Peyer's patch (tissue), 4 donors: ENCODE measurements around the gene CNGA2. TPM values are rescaled to one million over a fixed set of nuclear protein-coding genes. Genes with fewer than 3 reads are reported as not detected.

Experiments
- DNase-seq, 3 donors: peaks; one replicate each; pipeline ENCODE4 v3.0.0-alpha.2; 2017 to 2019
- H3K27ac ChIP-seq, 4 donors: fragments of 200-600 bp; sonication (generic); one replicate each; pipeline ENCODE4 v1.5.1; 2016 to 2019
- H3K27me3 ChIP-seq, 2 donors: fragments of 200-600 bp; sonication (generic); one replicate each; pipeline ENCODE4 v1.5.1; 2019
- H3K36me3 ChIP-seq, 3 donors: fragments of 200-600 bp; sonication (generic); one replicate each; pipeline ENCODE4 v1.5.1; 2016 to 2019
- H3K4me1 ChIP-seq, 4 donors: fragments of 200-600 bp; sonication (generic); one replicate each; pipeline ENCODE4 v1.5.1; 2016 to 2019
- H3K4me3 ChIP-seq, 4 donors: fragments of 200-600 bp; sonication (generic); 1 replicate in 3 of 4; 2 replicates in 1 of 4; pipeline ENCODE4 v1.5.1; 2016 to 2019; ENCODE audit warnings: mild to moderate bottlenecking in 1 of 4
- H3K9me3 ChIP-seq, 4 donors: fragments of 200-600 bp; sonication (generic); one replicate each; pipeline ENCODE4 v1.5.1; 2016 to 2019; ENCODE audit warnings: mild to moderate bottlenecking in 1 of 4
- POLR2A ChIP-seq, 2 donors: fragments of 450-650 bp; IDR thresholded peaks; one replicate each; pipeline ENCODE4 v1.5.1; 2017; ENCODE audit warnings: antibody characterized with exemption in 2 of 2, mild to moderate bottlenecking in 2 of 2, moderate library complexity in 2 of 2
- total RNA-seq, 4 donors: library from RNA; depleted of rRNA; stranded (reverse); fragments of >200 nt; gene quantifications; one replicate each; pipeline ENCODE4 v1.1.0, GENCODE V29; 2016
- TF ChIP-seq, protein P1 (sequence below), 6 experiments: fragments of 450-650 bp in 4 of 6; fragments of 200-600 bp in 2 of 6; sonication (generic) in 1 of 6; IDR thresholded peaks; one replicate each; pipeline ENCODE4 v1.5.1; 2017 to 2019; ENCODE audit warnings: antibody characterized with exemption in 6 of 6, mild to moderate bottlenecking in 3 of 6, moderate library complexity in 1 of 6

CNGA2 gene
- total RNA-seq, 4 donors from 2014 or later: not detected

DNA sequence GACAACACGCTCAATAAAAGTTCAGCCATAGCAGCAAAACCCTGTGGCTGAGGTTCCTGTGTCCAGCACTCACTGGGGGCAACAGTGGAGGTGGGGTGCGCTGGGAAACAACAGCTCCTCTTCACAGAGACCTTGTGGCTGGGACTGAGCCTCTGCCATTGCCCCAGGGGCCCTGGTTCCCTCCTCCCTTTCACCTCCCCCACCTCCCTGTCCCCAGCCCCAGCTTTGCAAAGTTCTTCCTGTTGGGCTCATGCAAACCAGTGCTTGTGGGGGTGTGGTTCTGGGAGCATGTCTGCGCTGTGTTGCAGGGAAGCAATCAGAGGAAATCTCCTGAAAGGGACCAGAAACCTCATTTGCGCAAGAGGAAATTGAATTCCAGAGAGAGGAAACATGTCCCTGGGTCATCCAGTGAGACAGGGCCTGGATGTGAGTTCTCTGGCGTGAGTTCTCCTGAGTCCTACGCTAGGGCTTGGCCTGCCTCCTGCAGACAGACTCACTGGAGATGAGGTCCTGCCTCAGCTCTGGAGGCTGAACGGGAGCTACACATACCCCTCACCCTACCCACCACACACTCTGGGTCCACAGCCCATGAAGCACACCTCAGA is 11.3 kb upstream of the CNGA2 start:
- peak in 1 of 3 donors; percentile 19 for DNase-seq
- Histone ChIP-seq H3K27me3 (no peaks in the 10 kb centered on the region), H3K27ac (no peak overlapping the region), H3K4me1 (no peaks in the 10 kb centered on the region), H3K36me3 (no peaks in the 10 kb centered on the region), H3K4me3 (no peak overlapping the region), H3K9me3 (no peaks in the 10 kb centered on the region)
- no peak for TF ChIP-seq POLR2A (IDR thresholded peaks at IDR 0.05)
- TF ChIP-seq, protein P1, sequence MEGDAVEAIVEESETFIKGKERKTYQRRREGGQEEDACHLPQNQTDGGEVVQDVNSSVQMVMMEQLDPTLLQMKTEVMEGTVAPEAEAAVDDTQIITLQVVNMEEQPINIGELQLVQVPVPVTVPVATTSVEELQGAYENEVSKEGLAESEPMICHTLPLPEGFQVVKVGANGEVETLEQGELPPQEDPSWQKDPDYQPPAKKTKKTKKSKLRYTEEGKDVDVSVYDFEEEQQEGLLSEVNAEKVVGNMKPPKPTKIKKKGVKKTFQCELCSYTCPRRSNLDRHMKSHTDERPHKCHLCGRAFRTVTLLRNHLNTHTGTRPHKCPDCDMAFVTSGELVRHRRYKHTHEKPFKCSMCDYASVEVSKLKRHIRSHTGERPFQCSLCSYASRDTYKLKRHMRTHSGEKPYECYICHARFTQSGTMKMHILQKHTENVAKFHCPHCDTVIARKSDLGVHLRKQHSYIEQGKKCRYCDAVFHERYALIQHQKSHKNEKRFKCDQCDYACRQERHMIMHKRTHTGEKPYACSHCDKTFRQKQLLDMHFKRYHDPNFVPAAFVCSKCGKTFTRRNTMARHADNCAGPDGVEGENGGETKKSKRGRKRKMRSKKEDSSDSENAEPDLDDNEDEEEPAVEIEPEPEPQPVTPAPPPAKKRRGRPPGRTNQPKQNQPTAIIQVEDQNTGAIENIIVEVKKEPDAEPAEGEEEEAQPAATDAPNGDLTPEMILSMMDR (IDR thresholded peaks at IDR 0.05): no peak

DNA sequence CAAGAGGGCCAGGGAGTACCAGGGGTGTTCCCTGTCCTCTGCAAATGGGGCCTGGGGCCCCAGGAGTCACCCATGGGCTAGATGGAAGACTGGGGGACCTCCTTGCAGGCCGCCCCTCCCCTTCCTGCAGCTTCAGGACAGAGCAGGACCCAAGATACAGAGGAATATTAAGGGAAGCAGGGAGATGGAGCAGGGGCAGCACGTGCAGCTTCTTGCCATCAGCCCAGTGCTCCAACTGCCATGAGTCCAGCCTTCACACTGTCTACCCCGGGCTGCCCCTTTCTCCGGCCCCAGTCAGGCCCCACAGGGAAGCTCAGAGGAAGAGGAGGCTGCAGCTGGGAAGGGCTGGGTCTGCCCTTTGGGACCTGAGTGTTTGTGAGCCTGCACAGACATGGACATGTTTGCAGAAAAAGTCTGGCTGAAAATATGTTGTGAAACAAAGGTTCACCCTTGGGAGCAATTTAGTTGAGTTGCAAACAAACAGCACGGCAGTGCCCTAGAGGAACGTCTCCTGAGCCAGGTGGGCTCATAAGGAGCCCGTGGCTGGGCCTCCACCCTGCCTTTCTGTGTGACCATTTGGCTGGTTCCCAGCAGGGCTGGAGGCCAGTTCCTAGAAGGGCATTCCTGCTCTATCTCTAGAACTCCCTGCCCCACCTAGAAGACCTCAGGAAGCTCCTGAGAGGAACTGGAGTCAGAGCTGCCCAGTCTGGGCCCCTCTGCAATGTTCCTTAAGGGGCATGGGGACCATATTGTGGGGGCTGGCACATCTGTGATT is 9.8 kb upstream of the CNGA2 start:
- H3K36me3 ChIP-seq: no peaks in the 10 kb centered on the region
- no peaks in the 10 kb centered on the region for H3K9me3 ChIP-seq
- H3K27me3 ChIP-seq: no peaks in the 10 kb centered on the region
- no peak for TF ChIP-seq POLR2A (IDR thresholded peaks at IDR 0.05)
- TF ChIP-seq, protein P1 (IDR thresholded peaks at IDR 0.05): no peak
- DNase-seq: peak in 1 of 3 donors; percentile 23
- H3K27ac ChIP-seq: no peak overlapping the region
- no peak overlapping the region for H3K4me3 ChIP-seq
- no peaks in the 10 kb centered on the region for H3K4me1 ChIP-seq

DNA sequence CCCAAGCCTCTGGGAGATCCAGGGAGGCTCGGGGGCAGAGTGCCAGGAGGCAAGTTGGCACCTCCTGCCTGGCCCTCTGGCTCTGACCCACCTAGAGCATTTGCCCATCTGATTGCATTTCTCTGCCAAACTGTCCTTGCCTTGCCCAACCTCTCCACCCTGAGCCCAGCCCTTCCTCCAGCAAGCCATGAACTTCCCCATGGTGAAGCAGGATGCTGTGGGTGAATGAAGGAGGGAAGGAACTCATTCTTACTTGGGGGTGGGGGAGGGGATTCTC is 9.3 kb upstream of the CNGA2 start:
- Histone ChIP-seq H3K27ac (no peak overlapping the region), H3K27me3 (no peaks in the 10 kb centered on the region), H3K4me3 (no peak overlapping the region), H3K36me3 (no peaks in the 10 kb centered on the region), H3K9me3 (no peaks in the 10 kb centered on the region), H3K4me1 (no peaks in the 10 kb centered on the region)
- TF ChIP-seq, protein P1 (IDR thresholded peaks at IDR 0.05): no peak
- no peak for TF ChIP-seq POLR2A (IDR thresholded peaks at IDR 0.05)
- no peak for DNase-seq

GRCh38 chrX:151726751-151727150 is 7.8 kb upstream of the CNGA2 start:
- DNase-seq: no peak
- Histone ChIP-seq H3K27ac (no peak overlapping the region), H3K36me3 (no peaks in the 10 kb centered on the region), H3K4me3 (no peak overlapping the region), H3K4me1 (no peaks in the 10 kb centered on the region), H3K27me3 (no peaks in the 10 kb centered on the region), H3K9me3 (no peaks in the 10 kb centered on the region)
- TF ChIP-seq POLR2A (IDR thresholded peaks at IDR 0.05): no peak
- TF ChIP-seq, protein P1 (IDR thresholded peaks at IDR 0.05): no peak

DNA sequence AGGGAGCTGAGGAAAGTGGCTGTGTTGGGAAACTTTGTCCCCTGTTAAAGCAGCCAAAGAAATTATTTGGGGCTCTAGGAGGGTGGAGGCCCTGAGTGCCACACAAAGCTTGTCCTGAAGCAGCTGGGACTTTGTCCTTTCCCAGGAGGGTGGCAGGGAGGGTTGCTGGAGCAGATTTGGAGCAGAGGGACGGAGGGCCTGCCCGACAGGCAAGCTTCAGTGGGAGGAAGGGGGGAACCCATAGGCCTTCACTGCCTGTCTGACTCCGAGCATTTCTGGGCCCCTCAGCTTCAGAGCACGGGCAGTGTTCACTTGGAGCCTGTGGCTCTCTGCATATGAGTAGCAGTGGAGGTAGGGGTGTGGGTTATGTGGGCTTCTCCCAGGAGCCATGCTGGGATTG is 7.2 kb upstream of the CNGA2 start:
- DNase-seq: peak in 1 of 3 donors; percentile 21
- no peak overlapping the region for H3K4me3 ChIP-seq
- TF ChIP-seq, protein P1 (IDR thresholded peaks at IDR 0.05): no peak
- TF ChIP-seq POLR2A (IDR thresholded peaks at IDR 0.05): no peak

More for the DNA sequence above, 7.2 kb upstream of the CNGA2 start:
- Histone ChIP-seq H3K27ac (no peak overlapping the region), H3K27me3 (no peaks in the 10 kb centered on the region), H3K9me3 (no peaks in the 10 kb centered on the region), H3K4me1 (no peaks in the 10 kb centered on the region), H3K36me3 (no peaks in the 10 kb centered on the region)
